Measurements from ENCODE around the gene TOPBP1. TPM values are rescaled to one million over a fixed set of nuclear protein-coding genes. Genes with fewer than 3 reads are reported as not detected.

The TOPBP1 gene
- total RNA-seq, 1 experiment from 2014 or later, result 34.3 TPM

- DNase-seq (ENCODE audit: low spot score), result no peak
- Mint-ChIP-seq H3K9me3 (no peaks in the 10 kb centered on the region), H3K4me3 (peak overlapping the region; percentile 7; the same call in 1 of the 2 replicates), H3K4me1 (peaks cover 19% of the 10 kb centered on the region), H3K27ac (peak overlapping the region; percentile 27), H3K36me3 (peaks cover 5% of the 10 kb centered on the region), H3K27me3 (ENCODE audit: low read depth) (no peaks in the 10 kb centered on the region; the same call in 1 of the 2 replicates)
- peak; percentile 70 for ATAC-seq
- no peak for TF ChIP-seq ATF1 (CRISPR knock-in tag; IDR thresholded peaks at IDR 0.05)
- TF ChIP-seq, protein P1, sequence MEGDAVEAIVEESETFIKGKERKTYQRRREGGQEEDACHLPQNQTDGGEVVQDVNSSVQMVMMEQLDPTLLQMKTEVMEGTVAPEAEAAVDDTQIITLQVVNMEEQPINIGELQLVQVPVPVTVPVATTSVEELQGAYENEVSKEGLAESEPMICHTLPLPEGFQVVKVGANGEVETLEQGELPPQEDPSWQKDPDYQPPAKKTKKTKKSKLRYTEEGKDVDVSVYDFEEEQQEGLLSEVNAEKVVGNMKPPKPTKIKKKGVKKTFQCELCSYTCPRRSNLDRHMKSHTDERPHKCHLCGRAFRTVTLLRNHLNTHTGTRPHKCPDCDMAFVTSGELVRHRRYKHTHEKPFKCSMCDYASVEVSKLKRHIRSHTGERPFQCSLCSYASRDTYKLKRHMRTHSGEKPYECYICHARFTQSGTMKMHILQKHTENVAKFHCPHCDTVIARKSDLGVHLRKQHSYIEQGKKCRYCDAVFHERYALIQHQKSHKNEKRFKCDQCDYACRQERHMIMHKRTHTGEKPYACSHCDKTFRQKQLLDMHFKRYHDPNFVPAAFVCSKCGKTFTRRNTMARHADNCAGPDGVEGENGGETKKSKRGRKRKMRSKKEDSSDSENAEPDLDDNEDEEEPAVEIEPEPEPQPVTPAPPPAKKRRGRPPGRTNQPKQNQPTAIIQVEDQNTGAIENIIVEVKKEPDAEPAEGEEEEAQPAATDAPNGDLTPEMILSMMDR (IDR thresholded peaks at IDR 0.05), result peak; percentile 75
- POLR2A ChIA-PET, result no interaction called here
- CTCF ChIA-PET, result interaction anchor here (0.5 to 1.3 kb wide), 17 partner anchors 9 to 477 kb away, joined by 3 to 9 read pairs (median 3); partner anchors contain the start of gene SRPRB
Observed at GRCh38 chr3:133663569-133664313, 2.0 kb upstream of the TOPBP1 start.

- peaks cover 15% of the 10 kb centered on the region for H3K36me3 Mint-ChIP-seq
- POLR2A ChIA-PET, result interaction anchor here (1.0 kb wide), 2 partner anchors 90 to 173 kb away, joined by 3 read pairs; no protein-coding TSS in a partner anchor
- H3K27me3 Mint-ChIP-seq (ENCODE audit: low read depth), result no peaks in the 10 kb centered on the region; the same call in 1 of the 2 replicates
- H3K4me1 Mint-ChIP-seq, result peaks cover 19% of the 10 kb centered on the region
- ATAC-seq, result peak; percentile 31
- no peaks in the 10 kb centered on the region for H3K9me3 Mint-ChIP-seq
- peak overlapping the region; percentile 91 for H3K27ac Mint-ChIP-seq
- TF ChIP-seq ELF4 (CRISPR knock-in tag; IDR thresholded peaks at IDR 0.05; ENCODE audit: low read depth) (no peak), ZNF671 (CRISPR knock-in tag; IDR thresholded peaks at IDR 0.05) (no peak), PRRX2 (CRISPR knock-in tag; IDR thresholded peaks at IDR 0.05) (no peak), ETV6 (CRISPR knock-in tag; IDR thresholded peaks at IDR 0.05) (no peak), KAT7 (CRISPR knock-in tag; IDR thresholded peaks at IDR 0.05; ENCODE audit: borderline replicate concordance) (no peak), FOXP1 (CRISPR knock-in tag; IDR thresholded peaks at IDR 0.05; ENCODE audit: borderline replicate concordance) (no peak), IRF2 (CRISPR knock-in tag; IDR thresholded peaks at IDR 0.05; ENCODE audit: borderline replicate concordance, low read depth) (no peak), CDX4 (CRISPR knock-in tag; IDR thresholded peaks at IDR 0.05; ENCODE audit: borderline replicate concordance) (no peak), JAZF1 (CRISPR knock-in tag; IDR thresholded peaks at IDR 0.05) (no peak), NR2C2 (CRISPR knock-in tag; IDR thresholded peaks at IDR 0.05) (no peak)
- TF ChIP-seq, protein P2, sequence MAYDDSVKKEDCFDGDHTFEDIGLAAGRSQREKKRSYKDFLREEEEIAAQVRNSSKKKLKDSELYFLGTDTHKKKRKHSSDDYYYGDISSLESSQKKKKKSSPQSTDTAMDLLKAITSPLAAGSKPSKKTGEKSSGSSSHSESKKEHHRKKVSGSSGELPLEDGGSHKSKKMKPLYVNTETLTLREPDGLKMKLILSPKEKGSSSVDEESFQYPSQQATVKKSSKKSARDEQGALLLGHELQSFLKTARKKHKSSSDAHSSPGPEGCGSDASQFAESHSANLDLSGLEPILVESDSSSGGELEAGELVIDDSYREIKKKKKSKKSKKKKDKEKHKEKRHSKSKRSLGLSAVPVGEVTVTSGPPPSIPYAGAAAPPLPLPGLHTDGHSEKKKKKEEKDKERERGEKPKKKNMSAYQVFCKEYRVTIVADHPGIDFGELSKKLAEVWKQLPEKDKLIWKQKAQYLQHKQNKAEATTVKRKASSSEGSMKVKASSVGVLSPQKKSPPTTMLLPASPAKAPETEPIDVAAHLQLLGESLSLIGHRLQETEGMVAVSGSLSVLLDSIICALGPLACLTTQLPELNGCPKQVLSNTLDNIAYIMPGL (CRISPR knock-in tag; IDR thresholded peaks at IDR 0.05), result no peak
- CTCF ChIA-PET, result interaction anchor here (0.6 to 1.6 kb wide), 2 partner anchors 15 to 156 kb away, joined by 3 read pairs; no protein-coding TSS in a partner anchor
- H3K4me3 Mint-ChIP-seq, result peak overlapping the region; percentile 93
- DNase-seq (ENCODE audit: low spot score), result no peak
Observed at GRCh38 chr3:133662278-133662651, 524 bp upstream of the TOPBP1 start.

- ChIA-PET POLR2A (no interaction called here), CTCF (no interaction called here)
- H3K27ac Mint-ChIP-seq, result no peak overlapping the region; the same call in 1 of the 2 replicates
- ATAC-seq (no peak), DNase-seq (ENCODE audit: low spot score) (no peak)
- no peaks in the 10 kb centered on the region for H3K9me3 Mint-ChIP-seq
- H3K27me3 Mint-ChIP-seq (ENCODE audit: low read depth), result no peaks in the 10 kb centered on the region
- peaks cover 32% of the 10 kb centered on the region for H3K36me3 Mint-ChIP-seq
- H3K4me3 Mint-ChIP-seq, result peak overlapping the region; percentile 93
- peaks cover 19% of the 10 kb centered on the region for H3K4me1 Mint-ChIP-seq
- TF ChIP-seq ZBTB21 (CRISPR knock-in tag; IDR thresholded peaks at IDR 0.05; ENCODE audit: borderline replicate concordance) (no peak), NFE2L1 (CRISPR knock-in tag; IDR thresholded peaks at IDR 0.05) (no peak), SMAD4 (CRISPR knock-in tag; IDR thresholded peaks at IDR 0.05) (no peak), IRF1 (CRISPR knock-in tag; IDR thresholded peaks at IDR 0.05) (no peak), SMAD3 (CRISPR knock-in tag; IDR thresholded peaks at IDR 0.05; ENCODE audit: borderline replicate concordance) (no peak), MLX (CRISPR knock-in tag; IDR thresholded peaks at IDR 0.05) (no peak), PRRX2 (CRISPR knock-in tag; IDR thresholded peaks at IDR 0.05) (no peak)
- TF ChIP-seq, protein P3, sequence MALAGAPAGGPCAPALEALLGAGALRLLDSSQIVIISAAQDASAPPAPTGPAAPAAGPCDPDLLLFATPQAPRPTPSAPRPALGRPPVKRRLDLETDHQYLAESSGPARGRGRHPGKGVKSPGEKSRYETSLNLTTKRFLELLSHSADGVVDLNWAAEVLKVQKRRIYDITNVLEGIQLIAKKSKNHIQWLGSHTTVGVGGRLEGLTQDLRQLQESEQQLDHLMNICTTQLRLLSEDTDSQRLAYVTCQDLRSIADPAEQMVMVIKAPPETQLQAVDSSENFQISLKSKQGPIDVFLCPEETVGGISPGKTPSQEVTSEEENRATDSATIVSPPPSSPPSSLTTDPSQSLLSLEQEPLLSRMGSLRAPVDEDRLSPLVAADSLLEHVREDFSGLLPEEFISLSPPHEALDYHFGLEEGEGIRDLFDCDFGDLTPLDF (CRISPR knock-in tag; IDR thresholded peaks at IDR 0.05), result no peak
- TF ChIP-seq, protein P4, sequence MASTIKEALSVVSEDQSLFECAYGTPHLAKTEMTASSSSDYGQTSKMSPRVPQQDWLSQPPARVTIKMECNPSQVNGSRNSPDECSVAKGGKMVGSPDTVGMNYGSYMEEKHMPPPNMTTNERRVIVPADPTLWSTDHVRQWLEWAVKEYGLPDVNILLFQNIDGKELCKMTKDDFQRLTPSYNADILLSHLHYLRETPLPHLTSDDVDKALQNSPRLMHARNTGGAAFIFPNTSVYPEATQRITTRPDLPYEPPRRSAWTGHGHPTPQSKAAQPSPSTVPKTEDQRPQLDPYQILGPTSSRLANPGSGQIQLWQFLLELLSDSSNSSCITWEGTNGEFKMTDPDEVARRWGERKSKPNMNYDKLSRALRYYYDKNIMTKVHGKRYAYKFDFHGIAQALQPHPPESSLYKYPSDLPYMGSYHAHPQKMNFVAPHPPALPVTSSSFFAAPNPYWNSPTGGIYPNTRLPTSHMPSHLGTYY (CRISPR knock-in tag; IDR thresholded peaks at IDR 0.05), result no peak
Observed at GRCh38 chr3:133659806-133660205, 1.9 kb downstream of the TOPBP1 start.
